Spinal cord (tissue), 10 donors: ENCODE data around the gene WASHC3. TPM values are rescaled to one million over a fixed set of nuclear protein-coding genes. Genes with fewer than 3 reads are reported as not detected.
"Not testable (repeated sequence)": the region's sequence is repeated elsewhere in the genome, so short reads cannot be mapped to it uniquely, and the experiment has no call there.

Source experiments
- DNase-seq, 6 donors: peaks; one replicate each; pipeline versions ENCODE4 v3.0.0 to v3.0.0-alpha.2; 2013 to 2015; ENCODE audit warnings: low spot score in 6 of 6, low read depth in 4 of 6
- H3K27ac ChIP-seq: one replicate; pipeline ENCODE4 v1.5.1; 2013; ENCODE audit warnings: low read depth, low read length, control low read depth
- H3K27me3 ChIP-seq: one replicate; pipeline ENCODE4 v1.6.1; 2013; ENCODE audit warnings: low read length; ENCODE audit not compliant: control insufficient read depth, insufficient read depth
- H3K36me3 ChIP-seq: one replicate; pipeline ENCODE4 v1.6.1; 2013; ENCODE audit warnings: low read length; ENCODE audit not compliant: control insufficient read depth, insufficient read depth
- H3K4me1 ChIP-seq: one replicate; pipeline ENCODE4 v1.6.1; 2013; ENCODE audit warnings: low read length; ENCODE audit not compliant: control insufficient read depth, insufficient read depth
- H3K4me3 ChIP-seq: one replicate; pipeline ENCODE4 v1.5.1; 2013; ENCODE audit warnings: low read depth, low read length, control low read depth
- H3K9me3 ChIP-seq: one replicate; pipeline ENCODE4 v1.6.1; 2013; ENCODE audit warnings: low read length; ENCODE audit not compliant: control insufficient read depth, insufficient read depth
- WGBS: methylation state at CpG from one replicate; pipeline ENCODE4 v1.1.5; 2013; ENCODE audit warnings: missing lambda C conversion rate; ENCODE audit not compliant: insufficient coverage; 5-methylcytosine and 5-hydroxymethylcytosine counted together
- long read RNA-seq, 4 donors: transcript quantifications; one replicate each; lab custom pipeline, GENCODE V29; 2026
- polyA plus RNA-seq, 2 donors: library from polyadenylated mRNA; unstranded; fragments of 120-200 nt; gene quantifications; one replicate each; pipeline ENCODE4 v1.2.1, GENCODE V29; 2013; ENCODE audit not compliant: insufficient read length in 2 of 2
- total RNA-seq, 2 donors: library from RNA; depleted of rRNA in 1 of 2; stranded (reverse); fragments of 120-200 nt in 1 of 2; fragments of >200 nt in 1 of 2; gene quantifications; one replicate each; pipeline versions ENCODE4 v1.2.3 to v1.2.4, GENCODE V29; 2013 to 2014
- donor health status: healthy.

The WASHC3 gene
- total RNA-seq (10 to 100 TPM; 57.7 to 64.7 TPM), polyA plus RNA-seq (10 to 100 TPM; 42.0 to 56.5 TPM)
- long read RNA-seq, donor 1, transcript WASHC3-201 (7 exons, 916 nt), result major isoform, 20 of 24 reads
- long read RNA-seq, donor 1, partial matches to known transcripts, result 0 of 24 reads
- long read RNA-seq, donor 1, other reads (novel, unspliced or antisense), result 0 of 24 reads
- long read RNA-seq, donor 2, partial matches to known transcripts, result 0 of 7 reads
- long read RNA-seq, donor 2, other reads (novel, unspliced or antisense), result 0 of 7 reads
- long read RNA-seq, donor 3, partial matches to known transcripts, result 0 of 4 reads
- long read RNA-seq, donor 3, other reads (novel, unspliced or antisense), result 0 of 4 reads
- long read RNA-seq, donor 4, transcript WASHC3-201 (7 exons, 916 nt), result major isoform, 16 of 21 reads
- long read RNA-seq, donor 4, partial matches to known transcripts, result 0 of 21 reads
- long read RNA-seq, donor 4, other reads (novel, unspliced or antisense), result 0 of 21 reads

- no peaks in the 10 kb centered on the region for H3K36me3 ChIP-seq
- peak within 1 kb of the TSS; percentile 93 for H3K4me3 ChIP-seq
- no peaks in the 10 kb centered on the region for H3K9me3 ChIP-seq
- WGBS, result under 1% methylated on average over 30 of the region's 44 CpGs
- peak; percentile 86 to 99 (median 94) for DNase-seq
- peak within 1 kb of the TSS; percentile 72 for H3K27ac ChIP-seq
- no peaks in the 10 kb centered on the region for H3K4me1 ChIP-seq
- H3K27me3 ChIP-seq, result no peaks in the 10 kb centered on the region
Observed at GRCh38 chr12:102061560-102062418, at the start of gene WASHC3. Gene WASHC3 (minus strand): TSS chr12:102061991. CDS start chr12:102061962, 29 bp downstream.

GRCh38 chr12:102110782-102111181, 49.0 kb upstream of the WASHC3 start:
- DNase-seq, result no peak
- no peak overlapping the region for H3K27ac ChIP-seq
- H3K4me1 ChIP-seq, result no peaks in the 10 kb centered on the region
- H3K36me3 ChIP-seq, result peaks cover 7% of the 10 kb centered on the region
- no peak overlapping the region for H3K4me3 ChIP-seq
- H3K9me3 ChIP-seq, result no peaks in the 10 kb centered on the region
- H3K27me3 ChIP-seq, result no peaks in the 10 kb centered on the region

GRCh38 chr12:102107970-102108369, 46.2 kb upstream of the WASHC3 start:
- no CpG with 5 or more reads among the region's 1 CpG for WGBS
- H3K4me3 ChIP-seq, result no peak overlapping the region
- H3K36me3 ChIP-seq, result peaks cover 13% of the 10 kb centered on the region

GRCh38 chr12:102106905-102107304, 45.1 kb upstream of the WASHC3 start:
- Histone ChIP-seq H3K36me3 (peaks cover 13% of the 10 kb centered on the region), H3K4me3 (no peak overlapping the region), H3K9me3 (peaks cover 2% of the 10 kb centered on the region), H3K27ac (no peak overlapping the region), H3K27me3 (no peaks in the 10 kb centered on the region), H3K4me1 (no peaks in the 10 kb centered on the region)
- WGBS, result no CpG with 5 or more reads among the region's 3 CpGs
- DNase-seq, result no peak

More at GRCh38 chr12:102107970-102108369, 46.2 kb upstream of the WASHC3 start:
- no peaks in the 10 kb centered on the region for H3K27me3 ChIP-seq
- H3K9me3 ChIP-seq, result peaks cover 2% of the 10 kb centered on the region
- H3K4me1 ChIP-seq, result no peaks in the 10 kb centered on the region
- no peak for DNase-seq
- no peak overlapping the region for H3K27ac ChIP-seq

GRCh38 chr12:102096855-102097254, 35.1 kb upstream of the WASHC3 start:
- Histone ChIP-seq H3K9me3 (no peaks in the 10 kb centered on the region), H3K36me3 (peaks cover 4% of the 10 kb centered on the region), H3K4me3 (no peak overlapping the region), H3K27ac (no peak overlapping the region), H3K27me3 (no peaks in the 10 kb centered on the region), H3K4me1 (no peaks in the 10 kb centered on the region)
- DNase-seq, result no peak
- 81% methylated on average over 3 of the region's 3 CpGs for WGBS

- Histone ChIP-seq H3K9me3 (no peaks in the 10 kb centered on the region), H3K36me3 (peaks cover 4% of the 10 kb centered on the region), H3K4me3 (no peak overlapping the region), H3K27ac (no peak overlapping the region), H3K27me3 (no peaks in the 10 kb centered on the region), H3K4me1 (no peaks in the 10 kb centered on the region)
- DNase-seq, result peak in 2 of 6 donors; percentile 57 to 80
- 60% methylated on average over 1 of the region's 2 CpGs for WGBS
Observed at GRCh38 chr12:102095677-102096263, 34.0 kb upstream of the WASHC3 start.

- peaks cover 6% of the 10 kb centered on the region for H3K36me3 ChIP-seq
- DNase-seq, result no peak
- no peaks in the 10 kb centered on the region for H3K27me3 ChIP-seq
- H3K4me3 ChIP-seq, result no peak overlapping the region
- H3K27ac ChIP-seq, result no peak overlapping the region
- no peaks in the 10 kb centered on the region for H3K4me1 ChIP-seq
- no peaks in the 10 kb centered on the region for H3K9me3 ChIP-seq
Observed at GRCh38 chr12:102093319-102093718, 31.5 kb upstream of the WASHC3 start.

GRCh38 chr12:102089228-102089835, 27.5 kb upstream of the WASHC3 start:
- over 99% methylated on average over 35 of the region's 38 CpGs for WGBS
- H3K27ac ChIP-seq, result not testable (repeated sequence)

GRCh38 chr12:102080842-102081241, 19.1 kb upstream of the WASHC3 start:
- DNase-seq, result no peak
- Histone ChIP-seq H3K9me3 (no peaks in the 10 kb centered on the region), H3K36me3 (peaks cover 2% of the 10 kb centered on the region), H3K27ac (no peak overlapping the region), H3K4me1 (no peaks in the 10 kb centered on the region), H3K4me3 (no peak overlapping the region), H3K27me3 (no peaks in the 10 kb centered on the region)
- 100% methylated on average over 2 of the region's 4 CpGs for WGBS

More at GRCh38 chr12:102089228-102089835, 27.5 kb upstream of the WASHC3 start:
- not testable (repeated sequence) for H3K9me3 ChIP-seq, H3K4me1 ChIP-seq, H3K4me3 ChIP-seq, H3K36me3 ChIP-seq, H3K27me3 ChIP-seq, DNase-seq
